Measurements from ENCODE around the gene CHRNA4.

DNA sequence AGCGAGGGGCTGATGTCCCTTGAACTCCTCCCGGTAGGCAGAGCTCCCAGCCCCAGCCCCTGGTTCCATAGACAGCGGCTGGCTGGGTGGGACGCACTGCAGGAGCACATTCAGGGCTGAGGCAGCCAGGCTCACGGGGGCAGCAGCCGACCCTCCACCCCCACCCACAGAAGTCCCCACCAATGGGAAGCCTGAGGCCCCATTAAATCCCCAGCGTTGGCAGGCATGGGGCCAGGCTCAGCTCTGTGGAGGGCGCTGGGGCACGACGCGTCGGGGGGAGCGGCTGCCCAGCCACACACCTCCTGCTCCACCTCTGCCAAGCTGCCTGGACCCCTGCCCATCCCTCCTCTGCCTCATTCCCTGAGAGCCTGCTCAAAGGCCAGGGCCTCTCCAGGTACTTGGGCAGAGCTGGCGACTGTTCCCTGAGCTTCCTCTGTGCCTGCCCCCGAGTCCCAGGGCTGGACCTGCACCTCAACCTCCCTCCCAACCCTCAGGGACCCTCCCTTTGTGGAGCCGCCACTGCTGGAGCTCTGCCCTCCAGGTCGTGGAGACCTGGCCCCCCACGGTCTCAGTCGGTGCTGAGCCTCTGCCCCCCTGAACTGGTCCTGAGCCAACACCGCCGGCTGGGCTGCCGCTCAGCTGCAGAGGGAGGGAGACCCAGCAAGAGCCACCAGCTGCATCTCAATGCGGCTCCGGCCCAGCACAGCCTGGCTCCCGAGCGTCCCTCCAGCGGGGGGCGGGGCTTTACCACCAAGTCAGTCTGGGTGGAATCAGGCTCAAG, 9.1 kb downstream of the CHRNA4 start:
- TF ChIP-seq EZH2 (IDR thresholded peaks at IDR 0.05; ENCODE audit: low read length, missing control alignments) = no peak
- TF ChIP-seq, protein P1, sequence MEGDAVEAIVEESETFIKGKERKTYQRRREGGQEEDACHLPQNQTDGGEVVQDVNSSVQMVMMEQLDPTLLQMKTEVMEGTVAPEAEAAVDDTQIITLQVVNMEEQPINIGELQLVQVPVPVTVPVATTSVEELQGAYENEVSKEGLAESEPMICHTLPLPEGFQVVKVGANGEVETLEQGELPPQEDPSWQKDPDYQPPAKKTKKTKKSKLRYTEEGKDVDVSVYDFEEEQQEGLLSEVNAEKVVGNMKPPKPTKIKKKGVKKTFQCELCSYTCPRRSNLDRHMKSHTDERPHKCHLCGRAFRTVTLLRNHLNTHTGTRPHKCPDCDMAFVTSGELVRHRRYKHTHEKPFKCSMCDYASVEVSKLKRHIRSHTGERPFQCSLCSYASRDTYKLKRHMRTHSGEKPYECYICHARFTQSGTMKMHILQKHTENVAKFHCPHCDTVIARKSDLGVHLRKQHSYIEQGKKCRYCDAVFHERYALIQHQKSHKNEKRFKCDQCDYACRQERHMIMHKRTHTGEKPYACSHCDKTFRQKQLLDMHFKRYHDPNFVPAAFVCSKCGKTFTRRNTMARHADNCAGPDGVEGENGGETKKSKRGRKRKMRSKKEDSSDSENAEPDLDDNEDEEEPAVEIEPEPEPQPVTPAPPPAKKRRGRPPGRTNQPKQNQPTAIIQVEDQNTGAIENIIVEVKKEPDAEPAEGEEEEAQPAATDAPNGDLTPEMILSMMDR (conservative IDR thresholded peaks at IDR 0.05 in 1 of 2, IDR thresholded peaks at IDR 0.05 in 1 of 2; ENCODE audit: low read depth in 1 of 2, low read length in 2 of 2) = no peak

All from fibroblast of lung (primary cell).